Measurements from ENCODE around the gene RNMT.
A peak's percentile ranks its signal among the peaks of the same experiment; 100 is the strongest.
"Not testable (repeated sequence)": the region's sequence is repeated elsewhere in the genome, so short reads cannot be mapped to it uniquely, and the experiment has no call there.

RNMT gene

GRCh38 chr18:13745696-13746095 lies 19.2 kb downstream of the RNMT start:
- no peak for DNase-seq

GRCh38 chr18:13746633-13747032 lies 20.2 kb downstream of the RNMT start:
- no peak for DNase-seq

- not testable (repeated sequence) for DNase-seq
Observed at GRCh38 chr18:13751599-13751998, 25.1 kb downstream of the RNMT start.

- no peak for DNase-seq
Observed at GRCh38 chr18:13756261-13756660, 29.8 kb downstream of the RNMT start.

DNA sequence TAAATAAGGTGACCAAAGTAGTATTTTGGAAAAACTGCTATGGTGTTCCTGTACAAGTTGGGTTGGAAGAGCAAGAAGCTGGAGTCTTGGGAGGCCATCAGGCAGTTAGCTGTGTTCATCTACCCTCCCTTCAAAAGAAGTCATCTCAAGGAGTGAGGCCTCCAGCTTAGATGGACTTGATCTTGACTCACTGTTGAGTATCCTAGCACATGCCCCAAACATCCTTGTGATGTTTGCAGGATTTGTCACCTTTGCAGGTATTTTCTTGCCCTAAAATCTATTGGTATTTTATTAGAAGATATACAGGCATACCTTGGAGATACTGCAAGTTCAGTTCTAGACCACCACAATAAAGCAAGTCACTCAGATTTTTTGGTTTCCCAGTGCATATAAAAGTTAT lies 30.2 kb downstream of the RNMT start:
- DNase-seq: no peak

- no peak for DNase-seq
Observed at GRCh38 chr18:13758622-13759021, 32.1 kb downstream of the RNMT start.

- DNase-seq: no peak
Observed at GRCh38 chr18:13760047-13760446, 33.6 kb downstream of the RNMT start.

DNA sequence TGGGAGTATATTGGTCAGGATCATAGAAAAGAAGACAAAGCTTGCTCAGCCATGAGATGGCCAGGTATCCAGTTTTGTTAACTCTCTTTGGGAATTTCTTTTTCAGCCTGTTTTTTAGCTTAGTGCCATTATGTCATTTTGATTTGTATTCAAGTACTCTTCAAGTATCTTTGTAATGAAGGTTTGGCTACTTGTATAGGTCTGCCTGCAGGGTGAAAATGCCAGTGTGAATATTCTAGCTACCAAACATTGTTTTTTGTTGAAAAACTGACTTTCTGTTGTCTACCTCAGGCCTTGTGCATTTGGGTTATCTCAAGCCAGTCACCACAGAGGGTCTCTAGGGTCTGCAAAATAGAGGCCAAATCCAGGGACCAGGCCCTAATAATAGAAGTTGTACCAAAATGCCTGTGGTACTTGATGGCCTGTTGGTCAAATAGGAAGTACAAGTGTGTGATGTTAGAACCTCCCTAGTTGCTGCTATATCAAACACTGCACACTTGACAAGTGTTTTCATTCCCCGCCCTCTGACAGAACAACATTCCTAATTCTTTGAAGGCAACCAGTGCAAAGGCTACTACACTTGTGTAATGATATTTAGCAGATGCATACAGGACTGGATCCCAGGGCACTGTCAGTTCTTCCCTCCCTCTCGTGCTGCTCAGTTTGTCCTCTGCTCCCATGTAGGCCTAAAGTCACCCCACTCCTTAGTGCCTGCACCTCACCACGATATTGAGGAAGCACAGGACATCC lies 36.4 kb downstream of the RNMT start:
- DNase-seq: no peak

GRCh38 chr18:13775058-13775457 lies 48.6 kb downstream of the RNMT start:
- no peak for DNase-seq

DNA sequence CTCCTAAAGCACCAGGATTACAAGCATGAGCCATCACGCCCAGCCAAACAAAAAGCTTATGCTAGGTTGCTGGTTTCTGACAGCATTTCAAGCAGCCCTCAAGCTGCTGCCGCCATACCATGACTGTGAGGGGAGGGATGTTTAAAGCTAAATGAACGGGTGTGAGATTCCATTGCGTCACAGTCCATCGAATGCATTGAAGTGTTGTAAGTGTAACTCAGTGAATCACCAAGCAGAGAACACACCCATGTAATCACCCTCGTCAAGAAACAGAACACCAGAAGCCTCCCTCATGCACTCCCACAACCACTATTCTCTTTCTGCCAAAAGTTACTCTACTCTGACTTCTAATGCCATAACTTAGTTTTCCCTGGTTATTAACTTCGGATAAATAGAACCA lies 64.7 kb downstream of the RNMT start:
- DNase-seq: no peak

- no peak for DNase-seq
Observed at GRCh38 chr18:13793819-13794218, 67.3 kb downstream of the RNMT start.

DNA sequence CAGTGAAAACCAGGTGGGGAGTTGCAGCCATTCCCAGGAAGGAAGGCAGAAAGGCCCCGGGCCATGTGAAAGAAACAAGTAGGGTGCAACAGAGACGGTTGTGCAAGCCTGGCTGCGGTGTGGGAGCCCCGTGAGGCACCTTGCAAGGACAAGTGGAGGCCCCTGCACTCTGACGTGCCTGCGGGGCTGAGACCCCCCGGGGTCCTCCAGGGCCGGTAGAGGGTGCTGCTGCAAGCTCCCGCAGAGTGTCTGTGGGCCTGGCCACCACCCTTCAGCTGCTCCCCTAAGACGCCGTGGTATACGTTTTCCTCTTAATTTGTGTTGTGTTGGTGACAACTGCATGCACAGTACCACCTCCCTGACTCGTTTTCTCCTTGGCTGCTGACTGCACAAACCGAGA lies 70.0 kb downstream of the RNMT start:
- no peak for DNase-seq

DNA sequence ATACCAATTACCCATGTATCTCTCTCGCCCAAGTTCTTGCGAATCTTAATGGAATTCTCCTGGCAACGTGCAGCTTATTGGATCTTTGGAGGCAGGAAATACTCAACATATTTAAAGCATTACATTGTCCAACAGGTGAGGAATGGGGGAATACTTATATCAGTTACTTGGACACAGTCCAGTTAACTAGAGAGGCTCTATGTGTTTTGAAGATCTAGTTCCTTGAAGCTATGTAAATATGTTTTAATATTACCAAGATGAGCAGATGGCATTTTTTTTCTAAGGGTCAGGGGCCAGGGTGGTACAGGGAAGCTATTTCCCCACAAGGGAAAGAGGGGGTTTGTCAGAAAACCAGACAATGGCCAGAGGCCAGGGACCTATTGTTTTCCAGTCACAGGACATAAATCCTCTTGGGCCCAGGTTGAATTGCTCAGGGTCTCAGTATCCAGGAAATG lies 70.7 kb downstream of the RNMT start:
- no peak for DNase-seq

- DNase-seq: no peak
Observed at GRCh38 chr18:13799396-13799795, 72.9 kb downstream of the RNMT start.

GRCh38 chr18:13800505-13801259 lies 74.2 kb downstream of the RNMT start:
- DNase-seq: peak; percentile 48

- DNase-seq: no peak
Observed at GRCh38 chr18:13801260-13801601, 74.8 kb downstream of the RNMT start.

DNA sequence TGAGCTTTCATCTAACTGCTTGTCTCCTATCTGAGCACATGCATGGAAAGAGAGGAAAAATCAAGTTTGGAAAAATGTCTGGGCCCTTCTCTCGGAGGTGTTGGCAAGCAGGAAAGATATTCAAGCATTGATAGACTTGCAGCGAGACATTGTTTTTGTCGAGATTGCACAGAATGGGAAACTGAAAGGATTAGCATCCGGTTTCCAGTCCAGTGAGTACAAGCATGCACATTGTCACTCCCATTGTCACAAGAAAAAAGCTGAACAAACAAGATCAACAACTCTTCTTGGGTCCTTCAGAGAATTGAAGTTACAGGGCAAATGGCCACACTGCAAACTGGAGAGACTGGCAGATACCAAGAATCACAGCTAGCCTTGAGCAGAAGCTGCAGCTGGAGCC lies 77.8 kb downstream of the RNMT start:
- no peak for DNase-seq

GRCh38 chr18:13808294-13809042 lies 82.0 kb downstream of the RNMT start:
- no peak for DNase-seq

GRCh38 chr18:13809043-13809430 lies 82.6 kb downstream of the RNMT start:
- no peak for DNase-seq

DNA sequence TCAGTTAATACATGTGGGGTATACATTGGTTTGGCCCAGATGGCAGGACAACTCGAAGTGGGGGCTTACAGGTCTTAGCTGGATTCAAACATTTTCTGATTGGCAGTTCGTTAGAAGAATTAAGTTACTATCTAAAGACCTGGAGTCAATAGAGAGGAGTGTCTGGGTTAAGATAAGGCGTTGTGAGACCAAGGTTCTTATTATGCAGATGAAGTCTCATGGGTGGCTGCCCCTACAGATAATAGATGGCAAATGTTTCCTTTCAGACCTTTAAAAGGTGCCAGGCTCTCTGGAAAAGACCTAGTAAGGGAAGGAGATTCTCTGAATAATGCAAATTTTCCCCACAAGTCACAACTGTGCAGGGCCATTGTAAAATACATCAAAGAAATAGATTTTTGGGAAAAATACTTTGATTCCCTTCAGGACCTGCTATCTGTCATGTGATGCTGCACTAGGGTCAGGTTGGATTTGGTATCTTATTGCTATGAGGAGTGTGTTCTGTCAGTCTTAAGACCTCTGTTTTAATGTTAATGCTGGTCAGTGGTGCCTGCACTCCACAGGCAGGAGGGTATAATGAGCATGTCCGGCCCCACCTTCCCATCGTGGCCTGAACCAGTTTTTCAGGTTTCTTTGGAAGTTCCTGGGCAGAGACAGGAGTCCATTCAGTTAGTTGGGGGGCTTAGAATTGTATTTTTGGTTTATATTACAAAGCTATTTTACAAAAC lies 83.2 kb downstream of the RNMT start:
- DNase-seq: peak; percentile 43

GRCh38 chr18:13810950-13811485 lies 84.5 kb downstream of the RNMT start:
- DNase-seq: no peak

- DNase-seq: no peak
Observed at GRCh38 chr18:13811993-13812392, 85.5 kb downstream of the RNMT start.

All from hematopoietic multipotent progenitor cell treated with erythropoietin and hydrocortisone succinate and interleukin-3 and kit ligand, for 8 days (in vitro differentiated cells).